B cell (primary cell): Measurements from ENCODE around the gene ST6GALNAC5. TPM values are rescaled to one million over a fixed set of nuclear protein-coding genes. Genes with fewer than 3 reads are reported as not detected.

Source experiments
- ATAC-seq: fragments of 200-7000 bp; cut with Tn5 transposase; one replicate; pipeline ENCODE4 v1.10.0; 2021; ENCODE audit warnings: low read depth, mild to moderate bottlenecking, moderate number of reproducible peaks, moderate library complexity
- CTCF ChIA-PET: fragments of 350-600 bp; sonication (Branson Sonifier 250); formaldehyde crosslinking; loops from one replicate; lab custom pipeline; 2021; ENCODE audit warnings: antibody characterized with exemption, inconsistent platforms; lab: Charles Lee
- POLR2A ChIA-PET: fragments of 350-600 bp; sonication (Branson Sonifier 250); formaldehyde crosslinking; loops from one replicate; lab custom pipeline; 2021; ENCODE audit warnings: antibody characterized with exemption; lab: Charles Lee
- DNase-seq: peaks from one replicate; pipeline ENCODE4 v3.0.0; 2013
- H2AFZ ChIP-seq: 2 replicates; pipeline ENCODE4 v1.6.1; 2012; ENCODE audit warnings: mild to moderate bottlenecking, low read depth, low read length; ENCODE audit not compliant: insufficient read depth, poor library complexity, severe bottlenecking
- H3K27ac ChIP-seq, 2 donors: 1 replicate in 1 of 2; 2 replicates in 1 of 2; pipeline ENCODE4 v1.5.1; 2012 to 2013; ENCODE audit warnings: low read length in 2 of 2, mild to moderate bottlenecking in 2 of 2, moderate library complexity in 1 of 2
- H3K27me3 ChIP-seq, 4 experiments: fragments of 200-600 bp in 1 of 4; sonication (generic) in 1 of 4; replicated peaks in 1 of 4; 1 replicate in 2 of 4; 2 replicates in 2 of 4; pipeline versions ENCODE4 v1.6.1 to v1.7.0; 2013 to 2016; ENCODE audit warnings: low read length in 3 of 4, mild to moderate bottlenecking in 2 of 4, mixed read lengths in 1 of 4, moderate library complexity in 1 of 4; ENCODE audit not compliant: insufficient read depth in 4 of 4, control insufficient read depth in 3 of 4; ENCODE audit errors: control extremely low read depth in 1 of 4
- H3K36me3 ChIP-seq, 2 experiments: replicated peaks in 1 of 2; 1 replicate in 1 of 2; 2 replicates in 1 of 2; pipeline versions ENCODE4 v1.6.1 to v1.7.1; 2013; ENCODE audit warnings: low read length in 1 of 2; ENCODE audit not compliant: insufficient read depth in 2 of 2, control insufficient read depth in 1 of 2; ENCODE audit errors: control extremely low read depth in 1 of 2, extremely low read depth in 1 of 2
- H3K4me1 ChIP-seq, 2 donors: fragments of 200-600 bp in 1 of 2; sonication (generic) in 1 of 2; 1 replicate in 1 of 2; 2 replicates in 1 of 2; pipeline versions ENCODE4 v1.5.1 to v1.6.1; 2013 to 2017; ENCODE audit warnings: low read length in 2 of 2; ENCODE audit not compliant: control insufficient read depth in 2 of 2, insufficient read depth in 2 of 2
- H3K4me2 ChIP-seq: replicated peaks from 2 replicates; pipeline ENCODE3; 2012; ENCODE audit warnings: mild to moderate bottlenecking, low read depth, low read length; ENCODE audit not compliant: poor library complexity, severe bottlenecking
- H3K4me3 ChIP-seq, 5 experiments: fragments of 200-600 bp in 1 of 5; sonication (generic) in 1 of 5; 1 replicate in 3 of 5; 2 replicates in 2 of 5; pipeline versions ENCODE4 v1.5.1 to v1.7.0; 2011 to 2016; ENCODE audit warnings: low read length in 4 of 5, mild to moderate bottlenecking in 4 of 5, low read depth in 2 of 5, control low read depth in 1 of 5, moderate library complexity in 1 of 5; ENCODE audit not compliant: insufficient read depth in 1 of 5; ENCODE audit errors: control extremely low read depth in 1 of 5, extremely low read depth in 1 of 5
- H3K79me2 ChIP-seq: fragments of 200-600 bp; sonication (generic); one replicate; pipeline ENCODE4 v1.6.0; 2016; ENCODE audit warnings: low read length; ENCODE audit not compliant: control insufficient read depth, insufficient read depth
- H3K9ac ChIP-seq: fragments of 200-600 bp; sonication (generic); 2 replicates; pipeline ENCODE4 v1.6.1; 2017; ENCODE audit warnings: mild to moderate bottlenecking, low read length, moderate library complexity
- H3K9me3 ChIP-seq, 3 donors: one replicate each; pipeline versions ENCODE4 v1.6.1 to v1.7.1; 2013; ENCODE audit warnings: low read length in 2 of 3; ENCODE audit not compliant: control insufficient read depth in 2 of 3, insufficient read depth in 1 of 3; ENCODE audit errors: control extremely low read depth in 1 of 3
- H4K20me1 ChIP-seq: 2 replicates; pipeline ENCODE4 v1.6.0; 2012; ENCODE audit warnings: mild to moderate bottlenecking, low read length; ENCODE audit not compliant: insufficient read depth, control insufficient read depth, poor library complexity, severe bottlenecking
- H3K27ac Mint-ChIP-seq: one replicate; pipeline ENCODE4 v1.8.0; 2021; ENCODE audit warnings: mixed read lengths
- H3K27me3 Mint-ChIP-seq: one replicate; pipeline ENCODE4 v1.8.0; 2021; ENCODE audit warnings: mixed read lengths
- H3K4me1 Mint-ChIP-seq: one replicate; pipeline ENCODE4 v1.8.0; 2021; ENCODE audit warnings: mixed read lengths
- H3K4me3 Mint-ChIP-seq: one replicate; pipeline ENCODE4 v1.8.0; 2021; ENCODE audit warnings: mixed read lengths
- H3K9me3 Mint-ChIP-seq: one replicate; pipeline ENCODE4 v1.8.0; 2022; ENCODE audit warnings: mixed read lengths; ENCODE audit not compliant: insufficient read depth
- EZH2 ChIP-seq: IDR thresholded peaks from 2 replicates; pipeline ENCODE4 v1.6.1; 2012; ENCODE audit warnings: borderline replicate concordance, low read depth, mild to moderate bottlenecking, moderate library complexity, low read length; ENCODE audit not compliant: insufficient read depth, poor library complexity, severe bottlenecking
- WGBS: methylation state at CpG from one replicate; pipeline ENCODE4 v1.1.5; 2013; ENCODE audit warnings: missing lambda C conversion rate; ENCODE audit not compliant: insufficient coverage; 5-methylcytosine and 5-hydroxymethylcytosine counted together
- intact Hi-C: fragments of 100-400 bp; cut with micrococcal nuclease; formaldehyde crosslinking; loops from one replicate; pipeline ENCODE4 v1.10.0; 2022
- polyA plus RNA-seq: library from polyadenylated mRNA; depleted of rRNA; stranded (reverse); fragments of >200 nt; gene quantifications from 2 replicates; pipeline ENCODE4 v1.2.3, GENCODE V29; 2012
- total RNA-seq, 2 donors: library from RNA; stranded (reverse); fragments of 120-200 nt in 1 of 2; gene quantifications; 1 replicate in 1 of 2; 2 replicates in 1 of 2; pipeline versions ENCODE4 v1.2.3 to v1.2.4, GENCODE V29; 2013 to 2022
- TF ChIP-seq, protein P1 (sequence below): fragments of 200-600 bp; IDR thresholded peaks from one replicate; pipeline ENCODE4 v1.8.0; 2022; ENCODE audit warnings: antibody characterized with exemption, mild to moderate bottlenecking

The ST6GALNAC5 gene
- total and polyA plus RNA-seq, 2 donors (not counting 1 experiment from before 2014, with no cell fraction given) = not detected

DNA sequence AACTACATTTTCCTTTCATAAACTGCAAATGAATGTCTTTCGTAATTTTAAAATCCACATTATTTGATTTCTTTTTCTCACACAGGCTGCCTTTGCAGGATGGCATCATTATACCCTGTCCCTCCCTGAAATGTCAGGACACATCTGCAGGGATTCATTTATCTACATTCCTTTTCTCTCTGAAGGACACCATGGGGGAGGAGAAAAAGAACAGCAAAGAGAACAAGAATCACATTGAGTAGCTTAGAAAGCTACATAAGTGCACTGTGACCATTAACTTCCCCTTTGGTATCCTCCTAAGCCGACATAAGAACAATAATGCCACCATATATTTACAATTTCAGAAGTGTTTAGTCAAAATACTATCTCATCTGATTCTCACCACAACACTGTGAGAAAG, 222.5 kb downstream of the ST6GALNAC5 start:
- WGBS = 0% methylated on average over 1 of the region's 2 CpGs
- H3K4me1 ChIP-seq = no peaks in the 10 kb centered on the region
- Mint-ChIP-seq H3K27me3 (no peaks in the 10 kb centered on the region), H3K4me1 (no peaks in the 10 kb centered on the region), H3K27ac (no peak overlapping the region), H3K4me3 (no peak overlapping the region), H3K9me3 (no peaks in the 10 kb centered on the region)
- no peak overlapping the region for H3K4me2 ChIP-seq
- no peaks in the 10 kb centered on the region for H4K20me1 ChIP-seq
- no peak for ATAC-seq
- no peak overlapping the region for H3K27ac ChIP-seq
- no peak overlapping the region for H3K4me3 ChIP-seq
- ChIA-PET POLR2A (no interaction called here), CTCF (no interaction called here)
- H3K9me3 ChIP-seq = no peaks in the 10 kb centered on the region
- intact Hi-C loops = no loop called here
- no peak for DNase-seq
- H3K79me2 ChIP-seq = no peaks in the 10 kb centered on the region
- H3K9ac ChIP-seq = no peak overlapping the region
- TF ChIP-seq, protein P1, sequence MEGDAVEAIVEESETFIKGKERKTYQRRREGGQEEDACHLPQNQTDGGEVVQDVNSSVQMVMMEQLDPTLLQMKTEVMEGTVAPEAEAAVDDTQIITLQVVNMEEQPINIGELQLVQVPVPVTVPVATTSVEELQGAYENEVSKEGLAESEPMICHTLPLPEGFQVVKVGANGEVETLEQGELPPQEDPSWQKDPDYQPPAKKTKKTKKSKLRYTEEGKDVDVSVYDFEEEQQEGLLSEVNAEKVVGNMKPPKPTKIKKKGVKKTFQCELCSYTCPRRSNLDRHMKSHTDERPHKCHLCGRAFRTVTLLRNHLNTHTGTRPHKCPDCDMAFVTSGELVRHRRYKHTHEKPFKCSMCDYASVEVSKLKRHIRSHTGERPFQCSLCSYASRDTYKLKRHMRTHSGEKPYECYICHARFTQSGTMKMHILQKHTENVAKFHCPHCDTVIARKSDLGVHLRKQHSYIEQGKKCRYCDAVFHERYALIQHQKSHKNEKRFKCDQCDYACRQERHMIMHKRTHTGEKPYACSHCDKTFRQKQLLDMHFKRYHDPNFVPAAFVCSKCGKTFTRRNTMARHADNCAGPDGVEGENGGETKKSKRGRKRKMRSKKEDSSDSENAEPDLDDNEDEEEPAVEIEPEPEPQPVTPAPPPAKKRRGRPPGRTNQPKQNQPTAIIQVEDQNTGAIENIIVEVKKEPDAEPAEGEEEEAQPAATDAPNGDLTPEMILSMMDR = no peak
- TF ChIP-seq EZH2 = no peak
- H2AFZ ChIP-seq = no peak overlapping the region
- no peaks in the 10 kb centered on the region for H3K36me3 ChIP-seq
- H3K27me3 ChIP-seq = no peaks in the 10 kb centered on the region

DNA sequence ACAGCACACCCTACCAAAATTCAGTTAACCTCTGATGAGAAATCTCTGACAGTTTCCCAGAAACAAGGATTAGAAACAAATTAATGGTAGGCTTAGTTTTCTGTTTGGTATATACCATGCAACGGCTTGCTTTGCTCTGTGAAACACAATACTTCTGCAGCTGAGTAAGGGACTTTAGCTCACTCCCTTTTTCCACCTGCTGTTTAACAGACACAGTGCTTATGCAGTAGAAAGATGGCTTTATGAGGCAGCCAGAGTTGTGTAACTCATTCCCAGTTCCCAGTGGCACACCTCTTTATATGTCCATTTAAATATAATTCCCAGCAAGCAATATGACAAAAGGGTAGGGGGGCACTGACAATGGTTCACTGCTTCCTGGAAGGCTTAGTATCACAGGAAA, 228.0 kb downstream of the ST6GALNAC5 start:
- ATAC-seq (no peak), DNase-seq (no peak)
- Histone ChIP-seq H3K9me3 (peaks cover 0 to 2% (median 0%) of the 10 kb centered on the region in 3 donors), H3K4me3 (no peak overlapping the region), H3K27me3 (no peaks in the 10 kb centered on the region), H3K27ac (no peak overlapping the region), H2AFZ (no peak overlapping the region), H3K79me2 (no peaks in the 10 kb centered on the region), H4K20me1 (no peaks in the 10 kb centered on the region), H3K9ac (no peak overlapping the region), H3K4me1 (no peaks in the 10 kb centered on the region), H3K4me2 (no peak overlapping the region), H3K36me3 (no peaks in the 10 kb centered on the region)
- Mint-ChIP-seq H3K27me3 (no peaks in the 10 kb centered on the region), H3K9me3 (peaks cover 8% of the 10 kb centered on the region), H3K4me3 (no peak overlapping the region), H3K27ac (no peak overlapping the region), H3K4me1 (no peaks in the 10 kb centered on the region)
- CTCF ChIA-PET = no interaction called here
- TF ChIP-seq, protein P1 = no peak
- TF ChIP-seq EZH2 = no peak
- intact Hi-C loops = no loop called here
- no CpG with 5 or more reads among the region's 1 CpG for WGBS
- POLR2A ChIA-PET = no interaction called here
